Bronchial epithelial cell (primary cell): ENCODE measurements around the gene TBC1D8B. TPM values are rescaled to one million over a fixed set of nuclear protein-coding genes. Genes with fewer than 3 reads are reported as not detected.

Experiments
- DNase-seq: peaks from one replicate; pipeline ENCODE4 v3.0.0-alpha.2; 2010; ENCODE audit warnings: low read depth
- FAIRE-seq: peaks from 2 replicates; lab custom pipeline; 2011; peaks lifted over from hg19 to GRCh38; lab: Jason Lieb, UNC
- H3K27me3 ChIP-seq: 2 replicates; pipeline ENCODE4 v1.5.1; 2011; ENCODE audit warnings: low read length; ENCODE audit not compliant: control insufficient read depth, insufficient read depth
- H3K36me3 ChIP-seq: 2 replicates; pipeline ENCODE4 v1.5.1; 2011; ENCODE audit warnings: low read length; ENCODE audit not compliant: control insufficient read depth, insufficient read depth
- H3K4me3 ChIP-seq: 2 replicates; pipeline ENCODE4 v1.5.1; 2011; ENCODE audit warnings: mild to moderate bottlenecking, low read depth, low read length, control low read depth
- CTCF ChIP-seq: IDR thresholded peaks from 2 replicates; pipeline ENCODE4 v1.5.1; 2011; ENCODE audit warnings: mild to moderate bottlenecking, moderate library complexity, low read length, control low read depth, inconsistent platforms; ENCODE audit not compliant: insufficient read depth, severe bottlenecking
- total RNA-seq: library from RNA; depleted of rRNA; stranded (reverse); fragments of >200 nt; gene quantifications from 2 replicates; pipeline ENCODE4 v1.2.1, GENCODE V29; 2014

Gene TBC1D8B
- total RNA-seq, 1 donor from 2014 or later = 2.6 TPM

- DNase-seq (peak; percentile 77), FAIRE-seq (no peak)
- TF ChIP-seq CTCF = no peak
- no peak overlapping the region for H3K4me3 ChIP-seq
- H3K27me3 ChIP-seq = no peaks in the 10 kb centered on the region
- H3K36me3 ChIP-seq = no peaks in the 10 kb centered on the region
Observed at GRCh38 chrX:106894978-106895452, 92.5 kb downstream of the TBC1D8B start.

- DNase-seq (peak; percentile 56), FAIRE-seq (no peak)
- no peaks in the 10 kb centered on the region for H3K36me3 ChIP-seq
- no peaks in the 10 kb centered on the region for H3K27me3 ChIP-seq
- H3K4me3 ChIP-seq = no peak overlapping the region
- TF ChIP-seq CTCF = no peak
Observed at GRCh38 chrX:106897259-106897658, 94.8 kb downstream of the TBC1D8B start.

- FAIRE-seq = peak; percentile 93
- no peak overlapping the region for H3K4me3 ChIP-seq
- H3K27me3 ChIP-seq = no peaks in the 10 kb centered on the region
- peak; percentile 38 for TF ChIP-seq CTCF
- no peaks in the 10 kb centered on the region for H3K36me3 ChIP-seq
- DNase-seq = peak; percentile 61
Observed at GRCh38 chrX:106898462-106898861, 96.0 kb downstream of the TBC1D8B start.

GRCh38 chrX:106899276-106899675 is 96.8 kb downstream of the TBC1D8B start:
- Histone ChIP-seq H3K36me3 (no peaks in the 10 kb centered on the region), H3K27me3 (no peaks in the 10 kb centered on the region), H3K4me3 (no peak overlapping the region)
- FAIRE-seq (no peak), DNase-seq (no peak)
- TF ChIP-seq CTCF = no peak

- H3K27me3 ChIP-seq = no peaks in the 10 kb centered on the region
- TF ChIP-seq CTCF = no peak
- no peak overlapping the region for H3K4me3 ChIP-seq
- H3K36me3 ChIP-seq = no peaks in the 10 kb centered on the region
- DNase-seq = no peak
- FAIRE-seq = no peak
Observed at GRCh38 chrX:106899841-106900240, 97.4 kb downstream of the TBC1D8B start.

GRCh38 chrX:106901341-106901740 is 98.9 kb downstream of the TBC1D8B start:
- no peaks in the 10 kb centered on the region for H3K27me3 ChIP-seq
- no peak overlapping the region for H3K4me3 ChIP-seq
- TF ChIP-seq CTCF = no peak
- H3K36me3 ChIP-seq = no peaks in the 10 kb centered on the region
- DNase-seq = no peak
- FAIRE-seq = no peak
